GM12878 (cell line): ENCODE measurements around the gene CHMP2B. TPM values are rescaled to one million over a fixed set of nuclear protein-coding genes. Genes with fewer than 3 reads are reported as not detected.

Source experiments
- ATAC-seq: fragments of 200-7000 bp; cut with Tn5 transposase; 3 replicates; pipeline ENCODE4 v1.9.1; 2020; ENCODE audit warnings: mild to moderate bottlenecking, moderate library complexity
- BruUV-seq: library from RNA; stranded (reverse); fragments of 400-500 nt; replicated peaks from 2 replicates; lab custom pipeline; 2021; lab: Mats Ljungman, UMichigan
- CTCF ChIA-PET: fragments of 300-600 bp; sonication (Branson Sonifier 250); formaldehyde crosslinking; extraction: SDS; loops from one replicate; lab custom pipeline; 2021; ENCODE audit warnings: inconsistent platforms; lab: Yijun Ruan, JAX
- POLR2A ChIA-PET: fragments of 350-600 bp; formaldehyde crosslinking; extraction: SDS; loops from one replicate; lab custom pipeline; 2021; ENCODE audit warnings: inconsistent platforms; lab: Charles Lee
- RAD21 ChIA-PET: fragments of 300-600 bp; sonication (Branson Sonifier 250); formaldehyde crosslinking; loops from one replicate; lab custom pipeline; 2023; ENCODE audit warnings: antibody characterized with exemption; ENCODE audit not compliant: unreplicated experiment; lab: Charles Lee
- SMC1A ChIA-PET: fragments of 300-600 bp; sonication (Branson Sonifier 250); formaldehyde crosslinking; loops from one replicate; lab custom pipeline; 2023; ENCODE audit not compliant: unreplicated experiment, uncharacterized antibody; lab: Charles Lee
- DNase-seq: peaks from one replicate; pipeline ENCODE4 v3.0.0-alpha.2; 2011; ENCODE audit warnings: low read depth, low spot score
- FAIRE-seq: peaks from 3 replicates; lab custom pipeline; 2011; peaks lifted over from hg19 to GRCh38; lab: Jason Lieb, UNC
- H2AFZ ChIP-seq: 2 replicates; pipeline ENCODE4 v1.6.0; 2011; ENCODE audit warnings: low read depth, low read length, control low read depth; ENCODE audit not compliant: control insufficient read depth
- H3K27ac ChIP-seq: 2 replicates; pipeline ENCODE4 v1.5.1; 2011; ENCODE audit warnings: control low read depth; ENCODE audit not compliant: control insufficient read depth, insufficient read depth
- H3K27me3 ChIP-seq, 2 experiments: replicated peaks in 1 of 2; 2 replicates each; pipeline versions ENCODE4 v1.6.0 to v1.6.1; 2011; ENCODE audit warnings: low read length in 1 of 2; ENCODE audit not compliant: control insufficient read depth in 2 of 2, insufficient read depth in 2 of 2
- H3K36me3 ChIP-seq, 2 experiments: 2 replicates each; pipeline ENCODE4 v1.5.1; 2011; ENCODE audit warnings: low read length in 1 of 2; ENCODE audit not compliant: control insufficient read depth in 2 of 2, insufficient read depth in 2 of 2
- H3K4me1 ChIP-seq: 2 replicates; pipeline ENCODE4 v1.6.1; 2011; ENCODE audit warnings: mild to moderate bottlenecking, low read length, moderate library complexity, mixed read lengths; ENCODE audit not compliant: control insufficient read depth, insufficient read depth
- H3K4me2 ChIP-seq: 2 replicates; pipeline ENCODE4 v1.6.0; 2011; ENCODE audit warnings: control low read depth; ENCODE audit not compliant: control insufficient read depth, insufficient read depth
- H3K4me3 ChIP-seq: fragments of 200-600 bp; sonication (generic); 2 replicates; pipeline ENCODE4 v1.5.1; 2016
- H3K79me2 ChIP-seq: 2 replicates; pipeline ENCODE4 v1.6.0; 2011; ENCODE audit warnings: low read length; ENCODE audit not compliant: control insufficient read depth, insufficient read depth
- H3K9ac ChIP-seq: 2 replicates; pipeline ENCODE4 v1.8.0; 2011; ENCODE audit warnings: low read length, control low read depth, mixed read lengths; ENCODE audit not compliant: control insufficient read depth, insufficient read depth
- H3K9me3 ChIP-seq: replicated peaks from 3 replicates; pipeline ENCODE4 v1.5.1; 2011; ENCODE audit warnings: mild to moderate bottlenecking, low read length; ENCODE audit not compliant: control insufficient read depth, insufficient read depth
- H4K20me1 ChIP-seq: 2 replicates; pipeline ENCODE4 v1.6.0; 2011; ENCODE audit not compliant: control insufficient read depth, insufficient read depth
- CBX3 ChIP-seq: fragments of 200-600 bp; sonication (generic); IDR thresholded peaks from 2 replicates; pipeline ENCODE4 v1.6.1; 2016; ENCODE audit warnings: low read depth, borderline replicate concordance
- CREB1 ChIP-seq: IDR thresholded peaks from 2 replicates; pipeline ENCODE4 v1.6.1; 2012; ENCODE audit warnings: low read depth, mild to moderate bottlenecking, inconsistent platforms
- JUNB ChIP-seq: IDR thresholded peaks from 2 replicates; pipeline ENCODE4 v1.6.1; 2016; ENCODE audit warnings: antibody characterized with exemption, mild to moderate bottlenecking
- NFYB ChIP-seq: IDR thresholded peaks from 2 replicates; pipeline ENCODE4 v1.6.1; 2011; ENCODE audit warnings: low read depth, mild to moderate bottlenecking, low read length, improper control_type of control experiment, moderate library complexity; ENCODE audit not compliant: insufficient read depth
- SKIL ChIP-seq: fragments of 450-650 bp; IDR thresholded peaks from 2 replicates; pipeline ENCODE4 v1.6.1; 2017; ENCODE audit warnings: mild to moderate bottlenecking, low read depth, inconsistent platforms; ENCODE audit not compliant: poor library complexity, severe bottlenecking
- SREBF1 ChIP-seq: IDR thresholded peaks from 2 replicates; pipeline ENCODE4 v1.6.1; 2012; ENCODE audit warnings: mild to moderate bottlenecking, low read length
- WRNIP1 ChIP-seq: IDR thresholded peaks from 2 replicates; pipeline ENCODE4 v1.6.1; 2011; ENCODE audit warnings: low read depth, low read length, improper control_type of control experiment, borderline replicate concordance
- WGBS: methylation state at CpG from one replicate; pipeline ENCODE4 v1.1.6; 2016; ENCODE audit warnings: low lambda C conversion rate; ENCODE audit not compliant: insufficient replicate concordance, insufficient coverage; ENCODE audit errors: missing lambda C conversion rate; 5-methylcytosine and 5-hydroxymethylcytosine counted together
- in situ Hi-C: fragments of 300-500 bp; cut with MboI; formaldehyde crosslinking; loops from 9 replicates; pipeline ENCODE4 v1.14.3; 2018; ENCODE audit warnings: mixed read lengths
- intact Hi-C: fragments of 100-400 bp; cut with micrococcal nuclease; formaldehyde crosslinking; loops from one replicate; pipeline ENCODE4 v1.14.2; 2022; ENCODE audit not compliant: unreplicated experiment
- polyA plus RNA-seq, 11 experiments: library from polyadenylated mRNA; depleted of rRNA in 4 of 11; unstranded in 6 of 11; stranded (reverse) in 5 of 11; fragments of >200 nt; fragmentation: Nextera tagmentation in 4 of 11; fragmentation: Illumina TruSeq in 1 of 11; extraction: Ambion mirVana in 4 of 11; extraction: Trizol in 1 of 11; gene quantifications; 1 replicate in 1 of 11; 2 replicates in 10 of 11; pipeline versions ENCODE4 v1.2.1 to v1.2.3, GENCODE V29; 2011 to 2016; ENCODE audit warnings: inconsistent platforms in 2 of 11, missing spikeins in 2 of 11, low read depth in 1 of 11
- total RNA-seq, 4 experiments: library from RNA; depleted of rRNA in 3 of 4; stranded (reverse); fragments of >200 nt in 3 of 4; fragmentation: Illumina TruSeq in 1 of 4; extraction: Trizol in 1 of 4; gene quantifications; 2 replicates each; pipeline versions ENCODE4 v1.2.1 to v1.2.3, GENCODE V29; 2013 to 2021

The CHMP2B gene
- total and polyA plus RNA-seq, 10 of the 15 experiments (the other 5 are each of a cell fraction or from before 2014, with no cell fraction given): 14.9 to 54.8 (median 24.6) TPM

DNA sequence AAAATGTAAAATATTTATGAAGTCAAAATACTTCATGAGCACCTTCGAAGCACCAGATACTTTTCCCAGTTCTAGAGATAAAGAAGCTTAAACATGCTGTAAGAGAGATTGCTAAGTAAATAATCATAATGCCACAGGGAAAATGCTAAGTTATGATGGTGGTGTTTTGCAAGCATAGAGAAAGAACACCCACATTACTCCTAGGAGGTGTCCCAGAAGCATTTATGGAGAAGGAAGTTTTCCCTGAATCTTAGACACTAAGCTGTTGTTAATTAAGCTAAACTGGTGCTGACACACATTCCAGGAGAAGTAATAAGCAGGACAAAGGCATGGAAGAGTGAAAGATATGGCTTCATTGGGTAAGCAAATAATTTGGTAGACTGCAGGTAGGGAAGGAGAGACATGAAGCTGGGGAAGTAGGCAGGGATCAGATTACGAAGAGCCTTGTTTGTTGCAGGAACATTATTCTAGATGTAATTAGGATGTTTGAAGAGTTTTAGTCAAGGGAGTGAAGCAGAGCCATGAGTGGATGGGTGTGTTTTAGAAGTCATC, 40.4 kb upstream of the CHMP2B start:
- TF ChIP-seq NFYB (no peak), SREBF1 (no peak), WRNIP1 (no peak), SKIL (no peak), CREB1 (no peak), CBX3 (no peak), JUNB (no peak)
- TF ChIP-seq, all 136 proteins: peak for 0
- H3K4me3 ChIP-seq: no peak overlapping the region
- no TSS peak for BruUV-seq
- FAIRE-seq: no peak
- H4K20me1 ChIP-seq: no peaks in the 10 kb centered on the region
- H3K27ac ChIP-seq: no peak overlapping the region
- no peaks in the 10 kb centered on the region for H3K79me2 ChIP-seq
- no peaks in the 10 kb centered on the region for H3K36me3 ChIP-seq
- no peak overlapping the region for H2AFZ ChIP-seq
- POLR2A ChIA-PET: no interaction called here
- no peaks in the 10 kb centered on the region for H3K4me1 ChIP-seq
- no peaks in the 10 kb centered on the region for H3K9me3 ChIP-seq
- DNase-seq: no peak
- no peak overlapping the region for H3K4me2 ChIP-seq
- no peak for ATAC-seq
- 2% methylated on average over 2 of the region's 2 CpGs for WGBS
- intact Hi-C loops: no loop called here
- SMC1A ChIA-PET: no interaction called here
- in situ Hi-C loops: no loop called here
- CTCF ChIA-PET: interaction anchor here (0.7 kb wide), 1 partner anchor 243 kb away, joined by 3 read pairs; no protein-coding TSS in a partner anchor
- no peak overlapping the region for H3K9ac ChIP-seq
- RAD21 ChIA-PET: no interaction called here
- no peaks in the 10 kb centered on the region for H3K27me3 ChIP-seq
